HG03097 (cell line): ENCODE data around the gene FOXO3.
"Not testable (repeated sequence)": the region's sequence is repeated elsewhere in the genome, so short reads cannot be mapped to it uniquely, and the experiment has no call there.

Source experiments
- ATAC-seq: cut with Tn5 transposase; IDR thresholded peaks from one replicate; pipeline ENCODE4 v1.9.1; 2021; ENCODE audit not compliant: unreplicated experiment, low FRiP score

The FOXO3 gene

GRCh38 chr6:108655806-108656651 is 95.3 kb downstream of the FOXO3 start:
- ATAC-seq: no peak

- no peak for ATAC-seq
These were observed 96.1 kb downstream of the FOXO3 start for GRCh38 chr6:108656836-108657235.

- no peak for ATAC-seq
These were observed 97.5 kb downstream of the FOXO3 start for GRCh38 chr6:108658174-108658573.

GRCh38 chr6:108658785-108659184 is 98.1 kb downstream of the FOXO3 start:
- not testable (repeated sequence) for ATAC-seq

GRCh38 chr6:108660251-108660650 is 99.5 kb downstream of the FOXO3 start:
- no peak for ATAC-seq

GRCh38 chr6:108661430-108661829 is 100.7 kb downstream of the FOXO3 start:
- no peak for ATAC-seq

GRCh38 chr6:108661982-108662381 is 101.3 kb downstream of the FOXO3 start:
- no peak for ATAC-seq

- ATAC-seq: no peak
These were observed 102.0 kb downstream of the FOXO3 start for GRCh38 chr6:108662702-108663101.

GRCh38 chr6:108663494-108664064 is 102.9 kb downstream of the FOXO3 start:
- not testable (repeated sequence) for ATAC-seq

- ATAC-seq: no peak
These were observed 104.9 kb downstream of the FOXO3 start for GRCh38 chr6:108665495-108666196.

GRCh38 chr6:108666656-108667260 is 106.0 kb downstream of the FOXO3 start:
- no peak for ATAC-seq

GRCh38 chr6:108667993-108668392 is 107.3 kb downstream of the FOXO3 start:
- no peak for ATAC-seq

- no peak for ATAC-seq
These were observed 109.0 kb downstream of the FOXO3 start for GRCh38 chr6:108669673-108670072.

- no peak for ATAC-seq
These were observed 110.5 kb downstream of the FOXO3 start for GRCh38 chr6:108671175-108671574.

GRCh38 chr6:108671790-108672189 is 111.1 kb downstream of the FOXO3 start:
- ATAC-seq: no peak

GRCh38 chr6:108672641-108673040 is 111.9 kb downstream of the FOXO3 start:
- ATAC-seq: no peak

GRCh38 chr6:108673153-108673552 is 112.4 kb downstream of the FOXO3 start:
- ATAC-seq: no peak

- ATAC-seq: no peak
These were observed 112.9 kb downstream of the FOXO3 start for GRCh38 chr6:108673602-108674001.

- no peak for ATAC-seq
These were observed 114.8 kb downstream of the FOXO3 start for GRCh38 chr6:108675226-108676200.

GRCh38 chr6:108676555-108676954 is 115.8 kb downstream of the FOXO3 start:
- ATAC-seq: no peak
